ENCODE data around the gene AFDN. TPM values are rescaled to one million over a fixed set of nuclear protein-coding genes. Genes with fewer than 3 reads are reported as not detected.

Gene AFDN
- total and polyA plus RNA-seq, 2 of the 8 experiments (the other 6 are each of a cell fraction or from before 2014, with no cell fraction given): 53.4 to 192 TPM

DNA sequence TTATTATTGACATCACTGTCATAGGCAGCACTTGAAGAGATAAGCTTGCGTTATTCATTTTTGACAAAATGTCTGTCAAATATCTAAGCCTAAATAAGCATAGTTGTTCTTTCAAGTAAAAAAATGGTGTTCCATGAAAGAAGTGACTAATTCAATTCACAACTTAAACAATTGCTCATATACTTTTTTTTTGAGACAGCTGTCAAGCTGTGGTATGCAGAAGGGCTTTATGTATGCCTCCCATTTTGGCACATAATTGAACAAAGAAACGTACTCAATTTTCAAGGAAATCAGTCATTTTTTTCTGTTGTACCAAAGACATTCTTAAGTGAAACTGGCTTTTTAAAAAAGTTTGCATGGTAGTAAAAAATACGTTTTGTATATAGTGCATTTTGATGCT lies 8.5 kb downstream of the AFDN start:
- Histone ChIP-seq H3K56ac (replicated peaks; ENCODE audit: insufficient read length, low read depth, low read length) (no peak overlapping the region), H2AFZ (ENCODE audit: low read length) (no peak overlapping the region), H3K4me3 (ENCODE audit: extremely low read depth in 1 of 4, insufficient read depth in 2 of 4, low read depth in 3 of 4, low read length in 4 of 4) (no peak overlapping the region), H4K20me1 (replicated peaks in 1 of 2; ENCODE audit: control insufficient read depth in 1 of 2, insufficient read depth in 2 of 2, low read length in 2 of 2) (peaks cover 22 to 28% of the 10 kb centered on the region in 2 experiments), H3K14ac (ENCODE audit: insufficient read length) (no peak overlapping the region), H2BK15ac (ENCODE audit: low read length) (no peak overlapping the region), H4K8ac (ENCODE audit: extremely low read depth, insufficient read depth, low read length) (no peak overlapping the region), H4K5ac (ENCODE audit: insufficient read length, low read depth, low read length) (no peak overlapping the region), H2BK20ac (ENCODE audit: low read length) (no peak overlapping the region), H4K91ac (replicated peaks; ENCODE audit: insufficient read length, low read length) (no peak overlapping the region), H2AK5ac (ENCODE audit: low read depth, low read length) (no peak overlapping the region), H3K23me2 (ENCODE audit: low read depth, low read length) (no peaks in the 10 kb centered on the region), H3K4me1 (replicated peaks in 1 of 4; ENCODE audit: control insufficient read depth in 3 of 4, insufficient read depth in 4 of 4, low read length in 3 of 4) (peaks cover 0 to 21% (median 11%) of the 10 kb centered on the region in 4 experiments; a peak in 5 of 7 replicates), H3K79me2 (ENCODE audit: control insufficient read depth in 1 of 2, insufficient read depth in 2 of 2, low read length in 2 of 2) (peaks cover 36 to 100% of the 10 kb centered on the region in 2 experiments), H2BK12ac (ENCODE audit: low read depth, low read length) (no peak overlapping the region), H3K27me3 (replicated peaks in 1 of 4; ENCODE audit: control insufficient read depth in 3 of 4, extremely low read depth in 1 of 4, insufficient read depth in 3 of 4, low read length in 3 of 4) (no peaks in the 10 kb centered on the region), H2BK5ac (ENCODE audit: low read depth, low read length) (no peak overlapping the region), H3K9ac (replicated peaks in 1 of 4; ENCODE audit: extremely low read depth in 1 of 4, low read depth in 3 of 4, low read length in 3 of 4) (no peak overlapping the region), H2BK120ac (replicated peaks; ENCODE audit: low read depth, low read length) (no peak overlapping the region), H3K79me1 (ENCODE audit: low read depth, low read length) (no peaks in the 10 kb centered on the region; the same call in 1 of the 2 replicates), H3K4me2 (ENCODE audit: insufficient read depth in 1 of 2, low read depth in 2 of 2, low read length in 2 of 2) (no peak overlapping the region), H3K23ac (ENCODE audit: insufficient read length) (no peak overlapping the region), H3K18ac (ENCODE audit: extremely low read depth, low read length) (no peak overlapping the region), H3K4ac (replicated peaks; ENCODE audit: insufficient read length, low read depth, low read length) (no peak overlapping the region), H3K27ac (ENCODE audit: low read depth, low read length) (no peak overlapping the region), H3K36me3 (ENCODE audit: control insufficient read depth in 2 of 4, insufficient read depth in 4 of 4, low read length in 3 of 4) (no peaks in the 10 kb centered on the region; a peak in 1 of 8 replicates), H3K9me3 (ENCODE audit: insufficient read depth in 2 of 2, low read depth in 1 of 2, low read length in 1 of 2) (no peaks in the 10 kb centered on the region)
- DNase-seq (ENCODE audit: low read depth in 1 of 2, low spot score in 2 of 2) (no peak), FAIRE-seq (no peak)
- TF ChIP-seq KDM5A (IDR thresholded peaks at IDR 0.05; ENCODE audit: low read length) (no peak), ZNF274 (IDR thresholded peaks at IDR 0.05; ENCODE audit: borderline replicate concordance, extremely low read depth, low read length) (no peak), BRCA1 (IDR thresholded peaks at IDR 0.05; ENCODE audit: low read depth, low read length) (no peak), POU5F1 (IDR thresholded peaks at IDR 0.05; ENCODE audit: low read depth, low read length) (no peak), RBBP5 (IDR thresholded peaks at IDR 0.05; ENCODE audit: borderline replicate concordance, low read depth, low read length) (no peak), JUN (IDR thresholded peaks at IDR 0.05; ENCODE audit: low read depth, low read length) (no peak), EGR1 (IDR thresholded peaks at IDR 0.05; ENCODE audit: borderline replicate concordance, low read depth, low read length) (no peak), KDM1A (IDR thresholded peaks at IDR 0.05; ENCODE audit: borderline replicate concordance, low read length) (no peak), FOSL1 (IDR thresholded peaks at IDR 0.05; ENCODE audit: insufficient read depth, low read depth, low read length) (no peak), RAD21 (IDR thresholded peaks at IDR 0.05 in 1 of 2, conservative IDR thresholded peaks at IDR 0.05 in 1 of 2; ENCODE audit: low read depth in 2 of 2, low read length in 2 of 2) (no peak)
- 88% methylated on average over 3 of the region's 3 CpGs; no CpG with 5 or more reads in 1 of the 2 experiments for WGBS, 2 experiments (ENCODE audit: extremely low coverage in 1 of 2, insufficient coverage in 1 of 2, insufficient read length in 1 of 2, insufficient replicate concordance in 2 of 2, low coverage in 1 of 2, low lambda C conversion rate in 2 of 2, missing lambda C conversion rate in 1 of 2)
- POLR2A ChIA-PET (ENCODE audit: partially characterized antibody): interaction anchor here (0.8 kb wide), 1 partner anchor 9 kb away, joined by 3 read pairs; no protein-coding TSS in a partner anchor
- CTCF ChIA-PET (ENCODE audit: partially characterized antibody): interaction anchor here (0.7 to 0.9 kb wide), 2 partner anchors 10 to 77 kb away, joined by 3 read pairs; no protein-coding TSS in a partner anchor

Data from H1 (cell line).